Spleen (tissue), 7 donors: ENCODE data around the gene GJA3.

ENCODE experiments used
- POLR2AphosphoS5 ChIP-seq, 3 donors: sonication (generic); formaldehyde crosslinking; IDR thresholded peaks; one replicate each; pipeline ENCODE4 v1.5.1; 2017; ENCODE audit warnings: antibody characterized with exemption in 3 of 3
- TF ChIP-seq, protein P1 (sequence below), 11 experiments: fragments of 200-600 bp in 7 of 11; fragments of 450-650 bp in 4 of 11; sonication (generic) in 4 of 11; IDR thresholded peaks in 8 of 11; conservative IDR thresholded peaks in 3 of 11; 1 replicate in 7 of 11; 2 replicates in 4 of 11; pipeline versions ENCODE4 v1.4.0 to v1.8.0; 2016 to 2021; ENCODE audit warnings: antibody characterized with exemption in 11 of 11, inconsistent platforms in 4 of 11, mild to moderate bottlenecking in 1 of 11
- donor health status: DM: no; HTN: no; CAD: no; lungs with moderate emphysema.
- donor health status: DM: no; HTN: no; CAD: no.
- donor health status: DM: no; HTN: no; CAD: no.

- TF ChIP-seq, protein P1, sequence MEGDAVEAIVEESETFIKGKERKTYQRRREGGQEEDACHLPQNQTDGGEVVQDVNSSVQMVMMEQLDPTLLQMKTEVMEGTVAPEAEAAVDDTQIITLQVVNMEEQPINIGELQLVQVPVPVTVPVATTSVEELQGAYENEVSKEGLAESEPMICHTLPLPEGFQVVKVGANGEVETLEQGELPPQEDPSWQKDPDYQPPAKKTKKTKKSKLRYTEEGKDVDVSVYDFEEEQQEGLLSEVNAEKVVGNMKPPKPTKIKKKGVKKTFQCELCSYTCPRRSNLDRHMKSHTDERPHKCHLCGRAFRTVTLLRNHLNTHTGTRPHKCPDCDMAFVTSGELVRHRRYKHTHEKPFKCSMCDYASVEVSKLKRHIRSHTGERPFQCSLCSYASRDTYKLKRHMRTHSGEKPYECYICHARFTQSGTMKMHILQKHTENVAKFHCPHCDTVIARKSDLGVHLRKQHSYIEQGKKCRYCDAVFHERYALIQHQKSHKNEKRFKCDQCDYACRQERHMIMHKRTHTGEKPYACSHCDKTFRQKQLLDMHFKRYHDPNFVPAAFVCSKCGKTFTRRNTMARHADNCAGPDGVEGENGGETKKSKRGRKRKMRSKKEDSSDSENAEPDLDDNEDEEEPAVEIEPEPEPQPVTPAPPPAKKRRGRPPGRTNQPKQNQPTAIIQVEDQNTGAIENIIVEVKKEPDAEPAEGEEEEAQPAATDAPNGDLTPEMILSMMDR (IDR thresholded peaks at IDR 0.05 in 8 of 11, conservative IDR thresholded peaks at IDR 0.05 in 3 of 11) = no peak
- no peak for TF ChIP-seq POLR2AphosphoS5 (IDR thresholded peaks at IDR 0.05)
These were observed 20.4 kb downstream of the GJA3 start for GRCh38 chr13:20140487-20140886.
